ENCODE measurements around the gene NT5M.

DNA sequence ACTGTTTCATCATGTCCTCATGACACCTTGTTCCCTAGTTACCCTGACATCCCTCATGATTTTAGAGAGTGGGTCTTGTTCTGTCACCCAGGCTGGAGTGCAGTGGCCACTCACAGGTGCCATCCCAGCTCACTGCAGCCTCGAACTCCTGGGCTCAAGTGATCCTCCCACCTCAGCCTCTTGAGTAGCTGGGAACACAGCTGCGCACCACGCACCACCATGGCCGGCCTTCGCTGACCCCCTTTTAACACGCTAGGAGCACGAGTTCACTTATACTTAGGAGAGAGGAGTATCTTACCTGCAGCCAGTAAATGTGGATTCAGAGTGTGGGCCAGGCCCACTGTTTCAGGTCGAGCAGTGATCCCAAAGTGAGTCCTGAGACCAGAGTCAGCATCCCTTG lies 21.4 kb downstream of the NT5M start:
- no peak for TF ChIP-seq POLR2AphosphoS5 (IDR thresholded peaks at IDR 0.05; ENCODE audit: low read depth, low read length)
- no peak for TF ChIP-seq POLR2A (IDR thresholded peaks at IDR 0.05; ENCODE audit: low read depth, low read length)
- no peak for TF ChIP-seq TAF1 (IDR thresholded peaks at IDR 0.05; ENCODE audit: borderline replicate concordance, low read depth, low read length)
